ENCODE measurements around the gene RUNX3. TPM values are rescaled to one million over a fixed set of nuclear protein-coding genes. Genes with fewer than 3 reads are reported as not detected.

RUNX3 gene
- total and polyA plus RNA-seq, 4 experiments from 2014 or later = 12.5 to 112 (median 78.0) TPM

DNA sequence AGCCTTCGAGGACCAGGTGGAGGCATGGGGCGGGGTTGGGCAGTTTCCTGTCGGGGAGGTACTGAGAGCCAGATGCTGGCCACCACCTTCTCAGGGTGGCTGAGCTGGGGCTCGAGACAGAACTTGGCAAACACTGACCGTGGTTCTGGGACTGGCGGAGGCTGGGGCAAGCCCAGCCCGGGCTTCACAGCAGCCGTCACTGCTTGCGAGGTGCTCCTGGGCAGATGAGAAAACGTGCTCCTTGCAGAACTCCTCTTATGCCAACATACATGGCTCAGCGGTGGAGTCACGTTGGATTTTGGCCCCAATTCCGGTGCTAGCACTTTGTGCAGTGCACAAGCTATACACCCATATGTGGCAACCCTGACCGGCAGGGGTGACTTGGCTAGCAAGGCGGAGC lies 69.2 kb downstream of the RUNX3 start:
- H3K27ac ChIP-seq (ENCODE audit: low read depth, low read length) = no peak overlapping the region
- CTCF ChIA-PET (ENCODE audit: partially characterized antibody) = interaction anchor here (1.0 to 1.2 kb wide), 2 partner anchors 50 to 290 kb away, joined by 3 read pairs; no protein-coding TSS in a partner anchor
- H3K27me3 Mint-ChIP-seq = peaks cover 0 to 2% of the 10 kb centered on the region in 2 donors

GRCh38 chr1:24859063-24860010 lies 70.7 kb downstream of the RUNX3 start:
- ChIA-PET CTCF (ENCODE audit: partially characterized antibody) (interaction anchor here (1.0 kb wide), 3 partner anchors 11 to 242 kb away, joined by 3 to 4 read pairs (median 3); no protein-coding TSS in a partner anchor), POLR2A (ENCODE audit: partially characterized antibody) (no interaction called here)
- Mint-ChIP-seq H3K4me3 (no peak overlapping the region), H3K36me3 (no peaks in the 10 kb centered on the region), H3K27me3 (peaks cover 0 to 2% of the 10 kb centered on the region in 2 donors), H3K27ac (no peak overlapping the region), H3K9me3 (peaks cover 0 to 1% (median 0%) of the 10 kb centered on the region in 8 donors), H3K4me1 (peaks cover 0 to 6% (median 0%) of the 10 kb centered on the region in 4 donors)
- H3K4me1 ChIP-seq (ENCODE audit: insufficient read depth, low read length) = no peaks in the 10 kb centered on the region
- H3K27ac ChIP-seq (ENCODE audit: low read depth, low read length) = no peak overlapping the region
- H3K36me3 ChIP-seq (ENCODE audit: insufficient read depth, low read length) = no peaks in the 10 kb centered on the region
- no peaks in the 10 kb centered on the region for H3K27me3 ChIP-seq (ENCODE audit: insufficient read depth, low read length)
- H3K9me3 ChIP-seq (ENCODE audit: control insufficient read depth in 1 of 2, low read length in 2 of 2) = no peaks in the 10 kb centered on the region
- DNase-seq = no peak
- no peak overlapping the region for H3K4me3 ChIP-seq (ENCODE audit: low read length in 2 of 2)
- intact Hi-C loops (cut with micrococcal nuclease) = no loop called here

More for the DNA sequence above, 69.2 kb downstream of the RUNX3 start:
- Histone ChIP-seq H3K27me3 (ENCODE audit: insufficient read depth, low read length) (no peaks in the 10 kb centered on the region), H3K9me3 (ENCODE audit: control insufficient read depth in 1 of 2, low read length in 2 of 2) (no peaks in the 10 kb centered on the region), H3K4me3 (ENCODE audit: low read length in 2 of 2) (no peak overlapping the region), H3K4me1 (ENCODE audit: insufficient read depth, low read length) (no peaks in the 10 kb centered on the region), H3K36me3 (ENCODE audit: insufficient read depth, low read length) (no peaks in the 10 kb centered on the region)
- POLR2A ChIA-PET (ENCODE audit: partially characterized antibody) = no interaction called here
- intact Hi-C loops (cut with micrococcal nuclease) = no loop called here
- H3K4me3 Mint-ChIP-seq = no peak overlapping the region
- no peaks in the 10 kb centered on the region for H3K36me3 Mint-ChIP-seq
- H3K9me3 Mint-ChIP-seq = peaks cover 0 to 1% (median 0%) of the 10 kb centered on the region in 8 donors
- no peak for DNase-seq
- H3K27ac Mint-ChIP-seq = no peak overlapping the region
- H3K4me1 Mint-ChIP-seq = peaks cover 0 to 6% (median 0%) of the 10 kb centered on the region in 4 donors

DNA sequence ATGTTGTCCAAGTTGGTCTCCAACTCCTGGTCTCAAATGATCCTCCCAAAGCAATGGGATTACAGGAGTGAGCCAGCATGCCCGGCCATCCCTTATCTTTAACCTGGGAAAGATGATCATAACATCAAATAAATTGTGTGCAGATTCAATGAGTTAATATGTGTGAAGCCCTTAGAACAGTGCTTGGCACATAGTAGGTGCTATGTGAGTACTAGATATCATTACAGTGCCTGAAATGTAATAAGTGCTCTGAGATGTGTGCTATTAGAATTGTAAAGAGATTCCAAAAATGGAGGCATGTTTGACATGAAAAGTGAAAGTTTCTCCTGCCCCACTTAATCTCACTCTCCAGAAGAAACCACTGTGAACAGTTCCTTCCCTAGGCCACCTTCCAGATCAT lies 71.8 kb downstream of the RUNX3 start:
- H3K4me3 Mint-ChIP-seq = no peak overlapping the region
- H3K9me3 ChIP-seq (ENCODE audit: control insufficient read depth in 1 of 2, low read length in 2 of 2) = no peaks in the 10 kb centered on the region
- intact Hi-C loops (cut with micrococcal nuclease) = no loop called here
- no peaks in the 10 kb centered on the region for H3K4me1 ChIP-seq (ENCODE audit: insufficient read depth, low read length)
- peaks cover 0 to 6% (median 0%) of the 10 kb centered on the region in 4 donors for H3K4me1 Mint-ChIP-seq
- peaks cover 0 to 1% (median 0%) of the 10 kb centered on the region in 8 donors for H3K9me3 Mint-ChIP-seq
- peaks cover 0 to 2% of the 10 kb centered on the region in 2 donors for H3K27me3 Mint-ChIP-seq
- H3K27me3 ChIP-seq (ENCODE audit: insufficient read depth, low read length) = no peaks in the 10 kb centered on the region
- no peaks in the 10 kb centered on the region for H3K36me3 Mint-ChIP-seq
- no peak overlapping the region for H3K27ac Mint-ChIP-seq
- no peak overlapping the region for H3K4me3 ChIP-seq (ENCODE audit: low read length in 2 of 2)
- no peak overlapping the region for H3K27ac ChIP-seq (ENCODE audit: low read depth, low read length)
- CTCF ChIA-PET (ENCODE audit: partially characterized antibody) = interaction anchor here (1.0 kb wide), 2 partner anchors 10 to 243 kb away, joined by 3 to 4 read pairs; no protein-coding TSS in a partner anchor
- POLR2A ChIA-PET (ENCODE audit: partially characterized antibody) = no interaction called here
- DNase-seq = no peak
- H3K36me3 ChIP-seq (ENCODE audit: insufficient read depth, low read length) = no peaks in the 10 kb centered on the region

DNA sequence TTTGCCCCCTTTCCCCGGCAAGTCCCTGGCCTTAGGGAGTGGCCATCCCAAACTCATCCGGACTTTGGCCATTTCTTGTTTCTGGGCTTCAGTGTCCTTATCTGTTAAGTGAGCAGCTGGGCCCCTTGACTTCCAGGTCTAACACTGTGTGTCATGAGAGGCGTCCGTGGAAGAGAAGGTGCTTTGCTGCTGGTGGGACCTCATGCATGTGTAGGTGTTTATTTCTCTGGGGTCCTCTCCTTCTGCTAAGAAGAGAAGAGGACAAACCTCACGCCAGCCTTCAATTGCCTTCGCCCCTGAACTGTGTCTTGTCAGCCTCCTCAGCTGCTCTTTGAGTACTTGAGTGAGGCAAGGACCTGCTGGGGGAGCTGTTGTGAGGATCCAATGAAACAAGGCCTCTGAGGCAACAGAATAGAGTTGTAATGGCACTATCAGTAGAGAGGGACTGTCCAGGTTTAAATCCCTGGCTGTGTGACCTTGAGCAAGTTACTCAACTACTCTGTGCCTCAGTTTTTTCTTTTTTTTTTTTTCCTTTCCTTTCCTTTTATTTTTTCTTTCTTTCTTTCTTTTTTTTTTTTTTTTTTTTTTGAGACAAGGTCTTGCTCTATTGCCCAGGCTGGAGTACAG lies 72.5 kb downstream of the RUNX3 start:
- no peak overlapping the region for H3K4me3 ChIP-seq (ENCODE audit: low read length in 2 of 2)
- Mint-ChIP-seq H3K4me3 (peak overlapping the region in 1 of 8 donors; percentile 59), H3K27ac (peak overlapping the region in 1 of 7 donors; percentile 70), H3K4me1 (peaks cover 0 to 6% (median 0%) of the 10 kb centered on the region in 4 donors), H3K27me3 (peaks cover 0 to 2% of the 10 kb centered on the region in 2 donors), H3K36me3 (no peaks in the 10 kb centered on the region), H3K9me3 (peaks cover 0 to 1% (median 0%) of the 10 kb centered on the region in 8 donors)
- CTCF ChIA-PET (ENCODE audit: partially characterized antibody) = no interaction called here
- POLR2A ChIA-PET (ENCODE audit: partially characterized antibody) = no interaction called here
- H3K9me3 ChIP-seq (ENCODE audit: control insufficient read depth in 1 of 2, low read length in 2 of 2) = no peaks in the 10 kb centered on the region
- no peak for DNase-seq
- no peak overlapping the region for H3K27ac ChIP-seq (ENCODE audit: low read depth, low read length)
- H3K36me3 ChIP-seq (ENCODE audit: insufficient read depth, low read length) = no peaks in the 10 kb centered on the region
- H3K27me3 ChIP-seq (ENCODE audit: insufficient read depth, low read length) = no peaks in the 10 kb centered on the region
- H3K4me1 ChIP-seq (ENCODE audit: insufficient read depth, low read length) = no peaks in the 10 kb centered on the region
- intact Hi-C loops (cut with micrococcal nuclease) = no loop called here

GRCh38 chr1:24856787-24857506 lies 73.1 kb downstream of the RUNX3 start:
- Histone ChIP-seq H3K4me3 (ENCODE audit: low read length in 2 of 2) (no peak overlapping the region), H3K9me3 (ENCODE audit: control insufficient read depth in 1 of 2, low read length in 2 of 2) (no peaks in the 10 kb centered on the region), H3K4me1 (ENCODE audit: insufficient read depth, low read length) (no peaks in the 10 kb centered on the region), H3K27ac (ENCODE audit: low read depth, low read length) (no peak overlapping the region), H3K36me3 (ENCODE audit: insufficient read depth, low read length) (no peaks in the 10 kb centered on the region), H3K27me3 (ENCODE audit: insufficient read depth, low read length) (no peaks in the 10 kb centered on the region)
- no peak for DNase-seq
- peak overlapping the region in 1 of 7 donors; percentile 70 for H3K27ac Mint-ChIP-seq
- H3K4me1 Mint-ChIP-seq = peaks cover 0 to 9% (median 0%) of the 10 kb centered on the region in 4 donors
- H3K36me3 Mint-ChIP-seq = no peaks in the 10 kb centered on the region
- H3K27me3 Mint-ChIP-seq = no peaks in the 10 kb centered on the region
- H3K9me3 Mint-ChIP-seq = no peaks in the 10 kb centered on the region
- H3K4me3 Mint-ChIP-seq = peak overlapping the region in 1 of 8 donors; percentile 59
- ChIA-PET POLR2A (ENCODE audit: partially characterized antibody) (no interaction called here), CTCF (ENCODE audit: partially characterized antibody) (no interaction called here)
- intact Hi-C loops (cut with micrococcal nuclease) = no loop called here

DNA sequence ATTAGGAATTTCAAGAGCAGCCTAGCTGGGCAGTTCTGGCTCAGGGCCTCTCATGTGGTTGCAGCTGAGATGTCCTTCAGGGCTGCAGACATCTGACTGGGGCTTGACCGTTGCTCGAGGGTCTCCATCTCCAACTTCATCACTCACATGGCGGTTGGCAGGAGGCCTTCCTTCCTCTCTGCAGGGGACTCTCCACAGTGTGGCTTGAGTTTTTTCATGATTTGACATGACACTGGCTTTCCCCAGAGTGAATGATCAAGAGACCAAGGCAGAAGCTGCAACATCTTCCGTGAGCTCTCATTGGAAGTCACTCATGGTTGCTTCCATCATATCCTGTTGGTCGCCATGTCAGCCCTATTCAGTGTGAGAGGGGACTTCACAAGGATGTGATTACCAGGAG lies 74.6 kb downstream of the RUNX3 start:
- no peak overlapping the region for H3K4me3 Mint-ChIP-seq
- intact Hi-C loops (cut with micrococcal nuclease) = no loop called here
- DNase-seq = no peak
- peaks cover 0 to 10% (median 0%) of the 10 kb centered on the region in 4 donors for H3K4me1 Mint-ChIP-seq
- CTCF ChIA-PET (ENCODE audit: partially characterized antibody) = no interaction called here
- no peaks in the 10 kb centered on the region for H3K9me3 Mint-ChIP-seq
- no peaks in the 10 kb centered on the region for H3K27me3 ChIP-seq (ENCODE audit: insufficient read depth, low read length)
- H3K27me3 Mint-ChIP-seq = no peaks in the 10 kb centered on the region
- no peaks in the 10 kb centered on the region for H3K36me3 ChIP-seq (ENCODE audit: insufficient read depth, low read length)
- no peaks in the 10 kb centered on the region for H3K4me1 ChIP-seq (ENCODE audit: insufficient read depth, low read length)
- H3K9me3 ChIP-seq (ENCODE audit: control insufficient read depth in 1 of 2, low read length in 2 of 2) = no peaks in the 10 kb centered on the region
- POLR2A ChIA-PET (ENCODE audit: partially characterized antibody) = no interaction called here
- H3K27ac Mint-ChIP-seq = no peak overlapping the region
- no peaks in the 10 kb centered on the region for H3K36me3 Mint-ChIP-seq
- no peak overlapping the region for H3K4me3 ChIP-seq (ENCODE audit: low read length in 2 of 2)
- no peak overlapping the region for H3K27ac ChIP-seq (ENCODE audit: low read depth, low read length)

Measured in CD4-positive, alpha-beta memory T cell (primary cell).